ENCODE results near the gene MFSD11. TPM values are rescaled to one million over a fixed set of nuclear protein-coding genes. Genes with fewer than 3 reads are reported as not detected.

The MFSD11 gene
- total RNA-seq, 1 experiment from 2014 or later = 24.9 TPM

GRCh38 chr17:76796081-76796480 is 58.2 kb downstream of the MFSD11 start:
- ATAC-seq (no peak), DNase-seq (ENCODE audit: low read depth, low spot score) (no peak)
- no peaks in the 10 kb centered on the region for H3K9me3 ChIP-seq (ENCODE audit: control insufficient read depth in 1 of 2, insufficient read depth in 1 of 2, low read depth in 1 of 2, low read length in 2 of 2)

More at GRCh38 chr17:76796081-76796480, 58.2 kb downstream of the MFSD11 start:
- Histone ChIP-seq H3K4me2 (ENCODE audit: low read length) (no peak overlapping the region), H3K36me3 (ENCODE audit: control insufficient read depth in 1 of 2, insufficient read depth in 2 of 2, low read length in 2 of 2) (no peaks in the 10 kb centered on the region; a peak in 1 of 4 replicates), H3K27me3 (ENCODE audit: insufficient read depth, low read length) (no peaks in the 10 kb centered on the region), H3K27ac (ENCODE audit: low read depth, low read length) (no peak overlapping the region), H3K4me3 (replicated peaks in 1 of 2; ENCODE audit: low read depth in 1 of 2, low read length in 2 of 2) (no peak overlapping the region), H3K9ac (ENCODE audit: low read length) (no peak overlapping the region), H3K9me2 (ENCODE audit: insufficient read depth) (no peaks in the 10 kb centered on the region), H3K79me2 (ENCODE audit: insufficient read depth, low read length) (no peaks in the 10 kb centered on the region), H4K20me1 (ENCODE audit: insufficient read depth) (no peaks in the 10 kb centered on the region), H2AFZ (ENCODE audit: low read depth, low read length, poor library complexity, severe bottlenecking) (no peak overlapping the region), H3K4me1 (ENCODE audit: control insufficient read depth in 1 of 2, insufficient read depth in 2 of 2, low read length in 2 of 2) (peaks cover 16 to 31% of the 10 kb centered on the region in 2 experiments)
- BruUV-seq (replicated peaks) = no TSS peak
- ChIA-PET RAD21 (ENCODE audit: low non-redundant PET in 1 of 2, low total read pairs in 2 of 2, uncharacterized antibody in 2 of 2, unreplicated experiment in 2 of 2) (no interaction called here), POLR2A (no interaction called here), CTCF (no interaction called here)
- intact Hi-C loops (cut with micrococcal nuclease) = no loop called here
- no peak for TF ChIP-seq CBX3 (IDR thresholded peaks at IDR 0.05; ENCODE audit: low read depth)
- TF ChIP-seq ELF1 (IDR thresholded peaks at IDR 0.05; ENCODE audit: borderline replicate concordance, low read depth) = no peak
- TF ChIP-seq JUND (IDR thresholded peaks at IDR 0.05) = no peak
- TF ChIP-seq, protein P1, sequence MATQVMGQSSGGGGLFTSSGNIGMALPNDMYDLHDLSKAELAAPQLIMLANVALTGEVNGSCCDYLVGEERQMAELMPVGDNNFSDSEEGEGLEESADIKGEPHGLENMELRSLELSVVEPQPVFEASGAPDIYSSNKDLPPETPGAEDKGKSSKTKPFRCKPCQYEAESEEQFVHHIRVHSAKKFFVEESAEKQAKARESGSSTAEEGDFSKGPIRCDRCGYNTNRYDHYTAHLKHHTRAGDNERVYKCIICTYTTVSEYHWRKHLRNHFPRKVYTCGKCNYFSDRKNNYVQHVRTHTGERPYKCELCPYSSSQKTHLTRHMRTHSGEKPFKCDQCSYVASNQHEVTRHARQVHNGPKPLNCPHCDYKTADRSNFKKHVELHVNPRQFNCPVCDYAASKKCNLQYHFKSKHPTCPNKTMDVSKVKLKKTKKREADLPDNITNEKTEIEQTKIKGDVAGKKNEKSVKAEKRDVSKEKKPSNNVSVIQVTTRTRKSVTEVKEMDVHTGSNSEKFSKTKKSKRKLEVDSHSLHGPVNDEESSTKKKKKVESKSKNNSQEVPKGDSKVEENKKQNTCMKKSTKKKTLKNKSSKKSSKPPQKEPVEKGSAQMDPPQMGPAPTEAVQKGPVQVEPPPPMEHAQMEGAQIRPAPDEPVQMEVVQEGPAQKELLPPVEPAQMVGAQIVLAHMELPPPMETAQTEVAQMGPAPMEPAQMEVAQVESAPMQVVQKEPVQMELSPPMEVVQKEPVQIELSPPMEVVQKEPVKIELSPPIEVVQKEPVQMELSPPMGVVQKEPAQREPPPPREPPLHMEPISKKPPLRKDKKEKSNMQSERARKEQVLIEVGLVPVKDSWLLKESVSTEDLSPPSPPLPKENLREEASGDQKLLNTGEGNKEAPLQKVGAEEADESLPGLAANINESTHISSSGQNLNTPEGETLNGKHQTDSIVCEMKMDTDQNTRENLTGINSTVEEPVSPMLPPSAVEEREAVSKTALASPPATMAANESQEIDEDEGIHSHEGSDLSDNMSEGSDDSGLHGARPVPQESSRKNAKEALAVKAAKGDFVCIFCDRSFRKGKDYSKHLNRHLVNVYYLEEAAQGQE (IDR thresholded peaks at IDR 0.05; ENCODE audit: low read depth) = no peak
- TF ChIP-seq ZNF274 (IDR thresholded peaks at IDR 0.05; ENCODE audit: low read depth, low read length) = no peak
- TF ChIP-seq SIN3A (IDR thresholded peaks at IDR 0.05; ENCODE audit: low read depth) = no peak
- TF ChIP-seq, protein P2, sequence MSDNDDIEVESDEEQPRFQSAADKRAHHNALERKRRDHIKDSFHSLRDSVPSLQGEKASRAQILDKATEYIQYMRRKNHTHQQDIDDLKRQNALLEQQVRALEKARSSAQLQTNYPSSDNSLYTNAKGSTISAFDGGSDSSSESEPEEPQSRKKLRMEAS (IDR thresholded peaks at IDR 0.05) = no peak
- no peak for TF ChIP-seq EZH2 (IDR thresholded peaks at IDR 0.05)
- TF ChIP-seq POLR2AphosphoS5 (IDR thresholded peaks at IDR 0.05; ENCODE audit: low read depth, low read length) = no peak

Measured in HCT116 (cell line).